Left cardiac atrium (tissue), 4 donors: Measurements from ENCODE around the gene ZBTB20. TPM values are rescaled to one million over a fixed set of nuclear protein-coding genes. Genes with fewer than 3 reads are reported as not detected.
A peak's percentile ranks its signal among the peaks of the same experiment; 100 is the strongest.

Experiments used
- ATAC-seq, 2 donors: fragments of 200-7000 bp; cut with Tn5 transposase; one replicate each; pipeline ENCODE4 v1.9.1; 2020; ENCODE audit warnings: mild to moderate bottlenecking in 2 of 2, moderate library complexity in 2 of 2
- DNase-seq: peaks from one replicate; pipeline ENCODE4 v3.0.0-alpha.2; 2020
- intact Hi-C, 2 donors: fragments of 100-400 bp; cut with DNase I; formaldehyde crosslinking; loops; one replicate each; pipeline versions ENCODE4 v1.14.1 to v1.15.1; 2022 to 2023
- total RNA-seq, 2 donors: library from RNA; stranded (reverse); fragmentation: NEBNext Ultra II Directional; extraction: Animal tissue kit (Norgen Biotek cat#: 25700); gene quantifications; one replicate each; pipeline ENCODE4 v1.2.1, GENCODE V29; 2021
- donor health status: DM: no; HTN: yes; CAD: no.
- donor health status: DM: no; HTN: yes; CAD: no; lungs with severe emphysema.
- donor health status: DM: yes; HTN: yes; CAD: no.
- donor health status: Dilated cardiomyopathy.

The ZBTB20 gene
- total RNA-seq, 2 donors from 2014 or later, result 59.5 to 68.8 TPM

DNA sequence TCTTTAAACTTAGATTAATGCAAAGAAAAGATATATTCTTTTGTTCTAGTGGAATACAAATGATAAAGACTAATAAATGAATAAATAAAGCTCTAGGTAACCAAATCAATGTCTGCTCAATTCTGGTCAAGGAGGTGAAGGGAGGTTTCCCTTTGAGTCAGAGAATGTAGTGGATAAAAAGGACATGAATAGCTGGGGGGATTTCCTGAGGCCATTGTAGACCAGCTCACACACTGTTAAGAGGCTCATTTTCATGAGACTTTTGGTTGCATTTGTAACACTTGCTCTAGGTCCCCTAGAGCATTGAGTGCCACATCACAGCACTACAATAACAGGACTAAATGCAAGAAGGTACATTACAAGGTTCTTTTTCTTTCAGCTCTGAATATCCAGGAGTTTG, 682.5 kb downstream of the ZBTB20 start:
- no peak for DNase-seq
- ATAC-seq, result no peak
- intact Hi-C loops, result no loop called here

DNA sequence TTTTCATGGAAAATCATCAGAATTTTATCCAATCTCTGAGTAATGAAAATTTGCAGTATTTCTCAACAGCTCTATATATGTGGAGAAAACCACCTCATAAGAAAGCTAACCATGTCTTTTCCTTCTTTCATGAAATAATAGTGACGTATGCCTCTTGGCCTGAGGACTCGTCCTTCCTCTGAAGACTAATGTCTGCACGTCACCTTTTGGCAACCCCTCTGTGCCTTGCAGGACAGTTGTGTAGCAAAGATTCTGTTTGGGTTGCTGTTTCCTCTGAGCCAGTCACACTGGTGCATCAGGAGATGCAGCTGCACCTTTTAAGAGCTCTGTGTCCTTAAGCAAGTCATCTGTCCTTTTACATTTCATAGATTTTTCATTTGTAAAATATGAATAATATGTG, 684.3 kb downstream of the ZBTB20 start:
- ATAC-seq, result no peak
- intact Hi-C loops, result no loop called here

DNA sequence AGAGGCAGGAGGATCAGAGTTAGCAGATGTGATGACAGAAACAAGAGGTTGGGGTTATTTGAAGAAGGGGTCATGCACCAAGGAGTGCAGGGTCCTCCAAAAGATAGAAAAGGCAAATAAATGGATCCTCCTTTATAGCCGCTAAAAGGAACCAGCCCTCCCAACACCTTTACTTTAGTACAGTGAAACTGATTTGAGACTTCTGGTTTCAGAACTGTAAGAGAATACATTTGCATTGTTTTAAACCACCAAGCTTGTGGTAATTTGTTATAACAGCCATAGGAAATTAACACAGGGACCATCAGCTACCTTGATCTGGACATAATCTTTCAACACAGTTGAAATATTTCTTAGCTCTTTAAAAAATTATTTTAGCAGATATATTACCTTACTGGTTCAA, 686.6 kb downstream of the ZBTB20 start:
- intact Hi-C loops, result no loop called here

More for the DNA sequence above, 684.3 kb downstream of the ZBTB20 start:
- peak; percentile 23 for DNase-seq

DNA sequence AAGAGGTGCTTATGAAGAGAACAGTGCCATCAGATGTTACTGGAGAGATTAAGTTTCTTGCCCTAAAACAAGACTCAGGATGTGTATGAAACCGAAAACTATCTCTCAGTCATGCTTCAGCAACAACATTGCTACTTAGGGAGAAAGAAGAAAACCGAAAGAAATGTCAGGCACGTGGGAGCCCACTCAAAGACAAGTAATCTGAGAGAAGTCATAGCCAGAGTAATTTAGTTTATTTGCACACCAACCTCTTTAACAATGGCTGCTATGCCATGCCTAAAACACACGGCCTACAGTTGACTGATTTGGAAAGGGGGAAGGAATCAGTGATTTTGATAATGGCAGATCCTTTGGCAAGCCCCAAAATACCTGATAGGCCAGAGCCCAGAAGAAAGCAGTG, 690.3 kb downstream of the ZBTB20 start:
- intact Hi-C loops, result no loop called here
- DNase-seq (no peak), ATAC-seq (no peak)

More for the DNA sequence above, 686.6 kb downstream of the ZBTB20 start:
- ATAC-seq (no peak), DNase-seq (no peak)

DNA sequence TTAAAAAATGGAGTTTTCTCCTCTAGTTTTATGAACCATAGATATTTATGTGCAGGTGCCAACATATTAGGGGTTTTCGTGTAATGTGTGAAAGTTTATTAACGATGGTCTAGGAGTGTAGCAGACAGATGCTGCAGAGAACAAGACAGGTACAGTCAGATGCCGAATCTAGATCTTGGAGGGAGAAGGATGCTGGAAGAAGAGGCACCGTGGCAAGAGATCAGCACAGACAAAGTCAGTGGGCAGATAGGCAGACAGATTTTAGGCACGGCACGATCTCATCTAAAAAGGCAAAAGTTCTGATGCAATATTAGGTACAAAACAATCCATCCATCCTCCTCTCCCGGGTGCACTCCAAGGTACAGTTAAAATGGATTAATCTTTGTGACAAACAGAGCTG, 691.7 kb downstream of the ZBTB20 start:
- intact Hi-C loops, result no loop called here
- DNase-seq (no peak), ATAC-seq (no peak)

DNA sequence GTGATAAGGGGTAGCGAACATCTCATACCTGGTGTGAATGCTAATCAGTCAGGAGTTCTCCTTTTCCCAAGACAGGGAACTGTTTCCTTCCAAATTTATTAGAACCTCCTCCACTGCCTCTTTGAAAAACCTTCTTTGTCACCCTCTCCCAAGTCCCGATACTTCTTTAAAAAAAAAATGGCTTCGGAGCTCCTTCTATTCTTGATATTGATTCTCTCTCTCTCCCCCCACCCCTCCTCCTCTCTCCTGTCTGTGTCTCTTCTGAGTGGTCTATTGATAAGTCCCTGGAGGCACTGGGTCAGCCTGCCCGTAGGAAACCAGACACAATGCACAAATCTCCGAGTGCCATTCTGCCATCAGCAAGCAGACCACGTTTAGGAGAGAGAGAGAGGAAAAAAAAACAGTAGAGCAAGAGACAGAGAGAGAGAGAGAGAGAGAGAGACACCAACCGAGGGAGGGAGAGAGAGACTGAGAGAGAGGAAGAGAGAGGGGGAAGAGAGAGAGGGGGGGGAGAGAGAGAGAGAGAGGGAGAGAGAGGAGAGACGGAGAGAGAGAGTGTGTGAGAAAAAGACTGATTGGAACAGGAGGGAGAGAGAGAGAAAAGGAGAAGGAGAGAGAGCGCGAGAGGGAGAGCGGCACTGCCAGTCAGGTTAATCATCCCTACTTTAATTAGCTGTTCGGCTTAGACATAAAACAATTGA, 692.4 kb downstream of the ZBTB20 start:
- peak; percentile 50 to 58 for ATAC-seq
- intact Hi-C loops, result loop anchor here in 1 of 2 donors (5.0 kb wide), 2 partner anchors 37 to 72 kb away; no protein-coding TSS in a partner anchor
- DNase-seq, result no peak

DNA sequence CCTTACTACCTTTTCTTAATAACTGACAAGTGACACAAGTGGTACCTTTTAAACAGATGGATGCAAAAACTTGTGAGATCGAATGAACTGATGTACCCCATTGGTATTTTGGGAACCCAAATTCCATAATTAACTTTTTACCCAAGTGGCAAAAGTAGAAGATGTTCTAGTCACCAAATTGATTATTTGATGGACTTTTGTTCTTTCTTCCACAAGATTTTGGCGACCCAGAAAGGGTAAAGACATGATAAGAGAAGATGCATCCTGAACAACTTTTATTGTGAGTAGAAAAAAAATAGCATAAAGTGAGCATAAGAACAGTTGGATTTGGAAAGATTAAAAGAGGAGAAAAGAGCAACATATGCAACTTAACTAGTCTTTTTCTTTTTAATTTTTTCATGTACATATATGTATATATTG, 693.7 kb downstream of the ZBTB20 start:
- ATAC-seq (no peak), DNase-seq (no peak)
- intact Hi-C loops, result loop anchor here in 1 of 2 donors (5.0 kb wide), 2 partner anchors 36 to 71 kb away; no protein-coding TSS in a partner anchor

DNA sequence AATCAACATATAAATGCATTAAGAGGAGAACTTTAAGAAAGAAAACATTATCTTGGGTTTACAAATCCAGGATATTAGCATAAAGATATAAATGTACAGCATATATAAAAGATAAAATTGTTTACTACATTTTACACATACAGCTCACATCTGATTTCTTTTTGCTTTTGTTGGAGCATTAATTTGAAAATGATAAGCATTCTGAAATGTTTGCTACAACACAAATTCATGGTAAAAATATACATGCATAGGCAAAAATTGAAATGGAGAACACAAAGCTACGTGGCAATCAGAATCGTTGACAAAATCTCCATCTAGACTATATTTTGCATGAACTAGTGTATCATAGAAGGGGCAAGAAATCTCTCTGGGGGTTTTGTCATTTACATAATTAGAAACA, 694.2 kb downstream of the ZBTB20 start:
- intact Hi-C loops, result loop anchor here in 1 of 2 donors (5.0 kb wide), 2 partner anchors 36 to 71 kb away; no protein-coding TSS in a partner anchor
- ATAC-seq, result no peak
- DNase-seq, result no peak

DNA sequence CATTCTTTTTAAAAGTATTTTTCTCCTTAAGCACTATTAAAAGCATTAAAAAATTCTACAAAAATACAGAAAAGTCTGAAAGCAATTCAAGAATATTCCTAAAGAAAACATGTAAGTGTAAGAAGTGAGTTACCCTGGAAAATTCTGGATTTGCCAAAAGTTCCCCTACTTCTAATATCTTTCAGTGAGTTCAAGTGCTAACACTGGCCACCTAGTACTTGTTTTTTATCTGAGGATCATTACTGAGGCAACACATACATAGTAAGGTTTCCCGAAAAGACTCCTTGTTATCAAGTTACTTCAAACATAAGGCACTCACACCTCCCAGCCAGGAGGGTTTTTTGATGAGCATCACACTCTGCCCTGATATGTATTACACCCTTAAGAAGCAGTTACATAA, 694.8 kb downstream of the ZBTB20 start:
- ATAC-seq (no peak), DNase-seq (no peak)
- intact Hi-C loops, result loop anchor here in 1 of 2 donors (5.0 kb wide), 2 partner anchors 35 to 70 kb away; no protein-coding TSS in a partner anchor

DNA sequence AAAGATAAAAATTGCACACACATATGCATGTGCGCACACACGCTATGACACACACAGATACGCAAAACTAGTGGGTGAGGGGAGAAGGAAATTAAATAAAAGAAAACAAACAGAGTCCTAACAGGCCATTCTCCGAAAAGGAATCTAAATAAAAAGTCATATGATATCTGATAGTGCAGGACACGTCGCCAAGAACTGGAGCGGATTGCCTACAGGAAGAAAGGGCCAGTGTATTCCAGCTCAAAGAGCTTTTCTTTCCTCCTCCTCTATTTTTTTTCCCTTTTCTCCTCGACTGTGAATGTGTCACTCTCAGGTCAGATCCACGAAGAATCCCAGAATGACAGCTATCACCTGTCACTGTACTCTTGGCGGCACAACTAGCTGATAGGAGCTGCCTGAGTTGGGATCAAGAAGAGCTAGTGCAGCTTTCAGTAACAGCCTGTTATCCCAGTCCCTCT, 695.5 kb downstream of the ZBTB20 start:
- intact Hi-C loops, result loop anchor here in 1 of 2 donors (5.0 kb wide), 2 partner anchors 34 to 69 kb away; no protein-coding TSS in a partner anchor
- ATAC-seq (peak; percentile 36 to 58), DNase-seq (peak; percentile 58)

DNA sequence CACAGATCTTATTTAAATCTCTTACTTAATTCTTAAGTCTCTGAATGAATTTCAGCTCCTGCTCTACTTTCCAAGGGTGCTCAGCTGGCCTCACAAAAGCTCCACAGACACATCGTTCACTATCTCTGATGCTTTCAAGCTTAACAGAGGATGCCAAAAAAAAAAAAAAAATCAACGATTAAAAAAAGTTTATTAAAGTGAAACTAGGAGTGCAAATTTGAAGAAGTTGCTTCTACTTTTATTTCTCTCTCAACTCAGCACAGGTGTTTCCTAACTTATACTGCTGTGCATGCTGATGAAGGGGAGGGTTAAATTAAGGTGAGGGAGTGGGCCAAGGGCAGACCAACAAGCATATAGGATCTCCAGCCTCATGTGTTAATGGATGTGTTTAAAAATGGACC, 696.0 kb downstream of the ZBTB20 start:
- DNase-seq (no peak), ATAC-seq (peak; percentile 33 to 34)
- intact Hi-C loops, result loop anchor here in 1 of 2 donors (5.0 kb wide), 2 partner anchors 34 to 69 kb away; no protein-coding TSS in a partner anchor

DNA sequence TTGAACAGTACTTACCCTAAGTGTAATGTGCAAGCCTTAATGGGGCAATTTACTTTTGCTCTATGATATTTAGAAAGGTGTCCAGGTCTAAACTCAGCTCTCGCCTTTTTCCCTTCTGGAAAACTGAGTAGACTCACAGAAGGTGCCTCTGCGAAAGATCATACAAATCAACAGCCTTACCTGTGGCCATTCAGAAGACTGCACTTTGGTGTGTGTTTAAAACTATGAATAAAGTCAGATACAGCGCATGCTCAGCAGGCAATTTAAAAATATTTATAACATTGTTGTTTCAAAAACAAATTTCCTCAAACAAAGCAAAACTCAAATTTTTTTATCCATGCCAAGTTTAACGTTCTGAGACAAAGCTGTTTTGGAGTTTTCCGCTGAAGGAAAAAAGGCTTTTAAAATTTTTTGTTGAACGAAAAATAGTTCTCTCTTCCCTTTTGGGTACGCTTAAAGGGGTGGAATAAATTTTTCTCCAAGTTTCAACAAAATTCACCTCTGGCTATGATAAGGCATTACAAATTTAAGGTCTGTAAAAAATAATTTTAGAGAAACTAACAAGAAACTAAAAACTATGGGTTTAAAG, 697.0 kb downstream of the ZBTB20 start:
- ATAC-seq, result no peak
- intact Hi-C loops, result loop anchor here in 1 of 2 donors (5.0 kb wide), 2 partner anchors 33 to 68 kb away; no protein-coding TSS in a partner anchor

DNA sequence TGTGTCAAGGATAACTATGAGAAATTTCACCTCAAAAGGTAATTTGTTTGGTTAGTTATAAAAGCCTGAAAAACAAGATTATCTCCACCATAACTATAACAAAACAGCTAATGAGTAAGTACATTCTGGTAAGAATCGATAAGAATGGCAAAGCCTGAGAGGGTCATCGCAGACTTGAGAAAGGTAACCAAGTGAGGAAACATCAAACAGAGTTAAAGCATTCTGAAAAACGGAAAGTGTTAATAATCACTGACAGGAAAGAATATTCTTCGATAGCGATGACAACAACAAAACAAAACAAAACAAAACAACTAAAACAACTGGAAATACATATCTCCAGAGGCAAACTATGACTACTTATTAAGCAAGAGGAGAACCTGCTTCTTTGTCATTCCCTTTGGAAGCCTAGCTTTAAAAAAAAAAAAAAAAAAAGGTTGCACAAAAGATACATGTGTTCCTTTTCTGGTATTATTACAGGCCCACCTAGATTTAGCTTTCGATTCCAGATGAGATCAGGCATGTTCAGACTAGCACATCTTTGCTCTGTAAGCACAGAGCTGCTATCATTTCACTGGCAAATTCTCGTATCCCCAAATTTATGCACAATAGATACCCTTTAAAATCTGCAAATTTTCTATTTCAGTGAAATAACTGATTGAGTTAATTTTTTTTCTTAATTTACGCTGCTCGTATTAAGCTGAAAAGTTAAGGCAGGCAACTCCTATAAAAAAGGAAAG, 697.6 kb downstream of the ZBTB20 start:
- no peak for DNase-seq
- intact Hi-C loops, result loop anchor here in 1 of 2 donors (5.0 kb wide), 2 partner anchors 32 to 67 kb away; no protein-coding TSS in a partner anchor
- ATAC-seq, result no peak

More for the DNA sequence above, 697.0 kb downstream of the ZBTB20 start:
- DNase-seq, result no peak

DNA sequence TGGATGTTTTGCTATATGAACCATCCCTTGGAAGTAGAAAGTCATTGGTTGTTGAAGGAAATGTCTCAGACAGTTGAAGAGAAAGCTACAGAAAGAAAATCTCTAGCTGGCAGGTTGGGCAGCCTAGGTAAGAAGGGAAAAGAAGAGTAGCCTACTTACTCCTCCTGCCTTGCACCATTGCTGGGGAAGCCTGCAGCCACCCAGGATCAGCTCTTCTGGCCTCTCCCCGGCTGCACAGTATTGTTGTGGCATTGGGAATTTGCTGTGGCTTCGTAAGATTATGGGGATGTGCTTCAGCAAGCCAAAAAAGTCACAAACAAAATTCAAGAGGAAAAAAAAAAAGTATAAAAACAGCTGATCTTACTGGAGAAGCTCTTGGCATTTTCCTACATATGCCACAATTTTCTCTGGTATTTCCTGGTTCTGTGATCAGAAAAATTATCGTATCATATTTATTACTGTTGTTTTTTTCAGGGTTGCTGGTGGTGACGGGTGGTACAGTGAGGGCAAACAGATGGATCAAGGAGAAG, 699.1 kb downstream of the ZBTB20 start:
- intact Hi-C loops, result no loop called here
- ATAC-seq, result no peak
- DNase-seq, result no peak

DNA sequence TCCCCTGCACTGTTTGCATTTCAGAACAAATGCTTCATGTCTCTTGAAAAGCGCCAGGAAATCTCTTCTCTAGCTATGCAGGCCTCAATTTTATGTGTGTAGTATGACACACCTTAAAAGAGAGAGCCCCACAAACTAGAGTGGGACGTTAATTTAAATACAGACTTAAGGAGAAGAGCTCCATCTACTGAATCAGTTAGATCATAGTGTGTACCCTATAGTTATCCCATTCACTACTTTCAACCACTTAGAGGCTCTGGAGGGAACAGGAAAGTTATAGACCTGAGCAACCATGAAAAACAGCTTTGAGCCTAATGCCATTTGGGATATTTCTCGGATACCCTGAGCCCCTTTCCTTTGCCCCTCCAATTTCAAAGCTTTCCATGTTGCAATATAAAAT, 699.5 kb downstream of the ZBTB20 start:
- DNase-seq, result no peak
- no peak for ATAC-seq
- intact Hi-C loops, result no loop called here

DNA sequence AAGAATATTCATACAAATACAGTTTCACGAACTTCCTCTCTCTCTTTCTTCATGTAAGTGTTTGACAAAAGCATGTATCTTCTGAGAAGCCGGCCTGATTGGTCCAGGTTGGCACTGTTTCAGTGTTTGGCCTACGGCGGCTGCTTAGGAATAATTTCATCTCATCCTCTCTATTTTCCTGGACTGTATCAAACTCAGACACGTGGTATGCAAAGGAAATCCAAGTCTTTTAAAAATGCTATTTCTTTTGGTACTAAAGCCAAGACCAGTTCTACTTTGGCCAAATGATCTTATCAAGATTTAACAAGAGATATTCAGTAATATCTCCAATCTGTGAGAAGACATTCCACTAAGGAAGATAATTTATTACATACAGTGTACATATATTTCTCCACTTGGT, 700.5 kb downstream of the ZBTB20 start:
- ATAC-seq (no peak), DNase-seq (no peak)
- intact Hi-C loops, result no loop called here

DNA sequence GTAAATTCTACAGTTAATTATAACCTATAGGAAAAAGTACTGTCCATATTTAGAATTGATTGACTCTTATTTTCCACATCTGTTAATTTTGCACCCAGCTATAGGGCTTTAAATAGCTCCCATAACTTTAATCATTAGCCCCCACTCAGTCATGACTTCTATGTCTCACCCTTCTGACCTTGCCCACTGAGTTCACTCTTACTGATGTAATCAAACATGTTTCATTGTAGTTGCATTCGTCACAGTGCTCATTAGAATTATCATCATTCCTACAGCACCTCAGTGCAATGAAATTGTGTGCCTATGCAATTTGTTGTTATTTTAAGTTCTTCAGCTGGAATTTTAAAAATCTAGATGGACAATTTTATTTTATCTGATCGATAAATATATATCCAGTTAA, 701.9 kb downstream of the ZBTB20 start:
- DNase-seq (no peak), ATAC-seq (no peak)
- intact Hi-C loops, result no loop called here

DNA sequence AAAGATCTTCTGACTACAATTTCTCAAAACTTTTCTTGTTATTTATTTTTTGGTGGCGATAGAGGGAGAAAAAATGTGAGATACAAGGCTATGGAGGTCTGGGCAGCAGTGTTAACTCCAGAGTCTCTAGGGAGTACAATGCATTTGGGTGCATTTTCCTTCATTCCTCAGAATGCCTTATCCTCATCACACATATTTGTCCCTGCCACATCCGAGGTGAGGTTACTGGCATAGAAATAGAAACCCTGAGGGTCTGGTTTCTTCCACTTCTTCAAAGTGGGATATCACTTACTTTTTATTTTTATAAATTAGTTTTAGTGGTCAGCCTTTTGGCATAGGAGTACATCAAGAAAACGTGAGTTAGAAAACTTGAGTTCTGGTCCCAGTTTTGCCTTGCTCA, 702.9 kb downstream of the ZBTB20 start:
- intact Hi-C loops, result no loop called here
- ATAC-seq, result no peak

DNA sequence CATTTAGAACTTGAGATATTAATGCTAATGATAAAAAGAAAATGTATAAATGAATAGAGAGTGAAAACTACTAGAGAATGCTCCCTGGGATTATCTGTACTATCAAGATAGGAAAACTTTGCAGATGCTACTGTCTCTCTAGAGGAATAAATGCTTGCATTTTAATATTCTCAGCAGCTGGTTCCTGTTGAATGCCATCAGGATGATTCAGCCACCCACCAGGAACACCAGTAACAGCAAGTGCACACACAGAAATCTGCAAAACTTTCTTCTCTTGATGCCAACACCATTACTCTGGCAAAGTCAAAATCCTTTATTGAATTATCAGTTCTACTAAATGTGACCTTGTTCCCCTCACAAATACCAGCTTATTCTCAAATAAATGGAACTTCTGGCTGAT, 704.8 kb downstream of the ZBTB20 start:
- no peak for DNase-seq
- intact Hi-C loops, result no loop called here

More for the DNA sequence above, 702.9 kb downstream of the ZBTB20 start:
- no peak for DNase-seq

More for the DNA sequence above, 704.8 kb downstream of the ZBTB20 start:
- peak; percentile 15 to 63 for ATAC-seq
